CD4-positive, CD25-positive, alpha-beta regulatory T cell (primary cell): ENCODE data around the gene CTDNEP1. TPM values are rescaled to one million over a fixed set of nuclear protein-coding genes. Genes with fewer than 3 reads are reported as not detected.

ENCODE experiments used
- ATAC-seq, 2 donors: fragments of 150-1000 bp; cut with Tn5 transposase; one replicate each; pipeline ENCODE4 v1.10.0; 2021; ENCODE audit warnings: low read depth in 2 of 2, moderate number of reproducible peaks in 2 of 2, moderate library complexity in 1 of 2
- DNase-seq, 3 donors: peaks; one replicate each; pipeline versions ENCODE4 v3.0.0 to v3.0.0-alpha.2; 2012 to 2022; ENCODE audit warnings: mixed read lengths in 1 of 3
- H3K27ac ChIP-seq: one replicate; pipeline ENCODE4 v1.7.0; 2013; ENCODE audit warnings: mild to moderate bottlenecking, low read length; ENCODE audit not compliant: insufficient read depth, poor library complexity, severe bottlenecking
- H3K27me3 ChIP-seq: one replicate; pipeline ENCODE4 v1.7.0; 2013; ENCODE audit warnings: low read length; ENCODE audit not compliant: control insufficient read depth, insufficient read depth
- H3K36me3 ChIP-seq: one replicate; pipeline ENCODE4 v1.7.0; 2013; ENCODE audit warnings: mild to moderate bottlenecking, low read length, moderate library complexity; ENCODE audit not compliant: control insufficient read depth, insufficient read depth
- H3K4me1 ChIP-seq: 2 replicates; pipeline ENCODE4 v1.7.0; 2013; ENCODE audit warnings: mild to moderate bottlenecking, low read length; ENCODE audit not compliant: insufficient read depth, control insufficient read depth, poor library complexity, severe bottlenecking
- H3K4me3 ChIP-seq: one replicate; pipeline ENCODE4 v1.7.0; 2013; ENCODE audit warnings: low read depth, mild to moderate bottlenecking, low read length, moderate library complexity
- H3K9me3 ChIP-seq, 2 experiments: 1 replicate in 1 of 2; 2 replicates in 1 of 2; pipeline ENCODE4 v1.7.0; 2013; ENCODE audit warnings: low read length in 2 of 2, mild to moderate bottlenecking in 1 of 2, moderate library complexity in 1 of 2; ENCODE audit not compliant: control insufficient read depth in 2 of 2
- H3K27ac Mint-ChIP-seq, 3 donors: one replicate each; pipeline ENCODE4 v1.8.0; 2020 to 2022; ENCODE audit warnings: mild to moderate bottlenecking in 3 of 3, mixed read lengths in 3 of 3, moderate library complexity in 2 of 3
- H3K27me3 Mint-ChIP-seq: one replicate; pipeline ENCODE4 v1.8.0; 2022; ENCODE audit warnings: mild to moderate bottlenecking, mixed read lengths
- H3K36me3 Mint-ChIP-seq: one replicate; pipeline ENCODE4 v1.8.0; 2020; ENCODE audit warnings: mixed read lengths
- H3K4me1 Mint-ChIP-seq, 4 donors: one replicate each; pipeline ENCODE4 v1.8.0; 2020 to 2022; ENCODE audit warnings: mixed read lengths in 4 of 4, mild to moderate bottlenecking in 1 of 4
- H3K4me3 Mint-ChIP-seq, 4 donors: one replicate each; pipeline ENCODE4 v1.8.0; 2020 to 2022; ENCODE audit warnings: mild to moderate bottlenecking in 4 of 4, mixed read lengths in 4 of 4, moderate library complexity in 3 of 4
- H3K9me3 Mint-ChIP-seq, 7 donors: one replicate each; pipeline ENCODE4 v1.8.0; 2020 to 2022; ENCODE audit warnings: mixed read lengths in 7 of 7, mild to moderate bottlenecking in 3 of 7, moderate library complexity in 2 of 7
- polyA plus RNA-seq, 4 donors: library from polyadenylated mRNA; unstranded; fragments of 300-500 nt; fragmentation: Illumina TruSeq; gene quantifications; one replicate each; pipeline ENCODE4 v1.2.3, GENCODE V29; 2021
- total RNA-seq: library from RNA; stranded (reverse); gene quantifications from one replicate; pipeline ENCODE4 v1.2.3, GENCODE V29; 2022

CTDNEP1 gene
- total RNA-seq (114 TPM), polyA plus RNA-seq (10 to 100 TPM; 33.0 to 40.7 (median 38.8) TPM)

DNA sequence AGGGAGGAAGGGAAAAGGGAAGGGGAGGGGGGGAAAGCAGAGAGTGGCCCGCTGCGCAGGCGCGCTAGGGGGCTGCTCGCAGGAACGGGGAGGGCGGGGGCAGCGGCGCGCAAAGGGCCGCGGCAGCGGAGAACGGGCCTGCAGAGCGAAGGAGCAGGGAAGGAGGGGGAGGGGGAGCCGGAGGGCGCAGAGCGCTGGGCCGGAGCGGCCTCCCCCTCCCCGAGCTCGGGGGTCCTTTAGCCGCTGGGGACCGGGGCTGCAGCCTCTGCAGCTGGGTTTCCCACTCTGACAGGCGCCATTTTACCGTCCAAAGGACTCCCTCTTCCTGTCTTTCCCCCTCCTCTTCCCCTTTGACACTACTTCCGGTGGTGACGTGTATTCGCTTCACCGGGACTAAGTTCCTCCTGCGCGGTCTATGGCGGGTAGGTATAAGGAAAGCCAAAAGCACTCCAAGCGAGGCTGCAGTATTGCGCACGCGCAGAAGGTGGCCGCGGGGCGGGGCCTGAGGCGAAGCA is at the start of gene CTDNEP1:
TSS of gene CTDNEP1 (minus strand) at position 74 of the 515 bp plus-strand sequence. CDS start 438 bp downstream, outside the sequence.
- Histone ChIP-seq H3K4me3 (peak within 1 kb of the TSS; percentile 77), H3K27ac (peak within 1 kb of the TSS; percentile 100), H3K9me3 (no peaks in the 10 kb centered on the region), H3K36me3 (peaks cover 13% of the 10 kb centered on the region), H3K4me1 (peaks cover 41% of the 10 kb centered on the region), H3K27me3 (no peaks in the 10 kb centered on the region)
- peaks cover 11 to 50% (median 34%) of the 10 kb centered on the region in 4 donors for H3K4me1 Mint-ChIP-seq
- H3K27ac Mint-ChIP-seq: peak within 1 kb of the TSS; percentile 99 to 100 (median 99)
- peak; percentile 92 to 94 for ATAC-seq
- peak within 1 kb of the TSS; percentile 95 to 97 (median 96) for H3K4me3 Mint-ChIP-seq
- H3K9me3 Mint-ChIP-seq: no peaks in the 10 kb centered on the region
- peaks cover 9% of the 10 kb centered on the region for H3K36me3 Mint-ChIP-seq
- peak; percentile 98 to 99 (median 99) for DNase-seq
- no peaks in the 10 kb centered on the region for H3K27me3 Mint-ChIP-seq

DNA sequence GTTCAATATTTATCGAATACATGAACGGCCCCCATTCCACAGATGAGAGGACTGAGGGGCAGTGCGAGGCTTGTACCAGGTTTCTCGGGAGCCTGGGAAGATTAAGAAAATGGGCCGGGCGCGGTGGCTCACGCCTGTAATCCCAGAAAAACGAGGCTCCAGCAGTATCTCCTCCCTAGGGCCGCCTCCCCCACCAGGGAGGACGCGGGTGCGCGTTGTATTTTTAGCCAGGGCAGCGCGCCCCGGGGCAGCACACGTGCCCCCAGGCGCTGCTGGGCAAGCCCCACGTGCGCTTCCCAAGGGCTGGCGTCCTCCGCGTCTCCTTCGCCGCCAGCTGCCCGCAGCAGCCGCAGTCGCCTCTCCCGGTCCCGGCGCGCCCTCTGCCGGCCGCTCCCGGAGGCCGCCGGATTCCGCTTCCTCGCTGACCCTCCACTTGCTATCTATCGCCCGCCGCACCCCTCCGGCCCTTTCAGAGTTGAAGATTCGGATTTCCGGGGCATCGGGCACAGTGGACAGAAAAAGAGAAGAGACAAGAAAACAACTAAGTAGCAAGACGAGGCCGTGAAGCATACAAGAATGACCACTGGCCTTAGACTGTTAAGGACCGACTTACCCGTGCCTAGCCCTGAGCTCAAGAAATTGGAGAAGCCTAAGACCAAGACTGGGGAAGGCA is 44.8 kb upstream of the CTDNEP1 start:
- Mint-ChIP-seq H3K4me1 (peaks cover 4 to 27% (median 9%) of the 10 kb centered on the region in 4 donors), H3K27me3 (peaks cover 41% of the 10 kb centered on the region), H3K36me3 (peaks cover 3% of the 10 kb centered on the region), H3K27ac (peak overlapping the region in 1 of 3 donors; percentile 93), H3K4me3 (peak overlapping the region in 2 of 4 donors; percentile 28 to 48), H3K9me3 (peaks cover 0 to 2% (median 0%) of the 10 kb centered on the region in 7 donors)
- Histone ChIP-seq H3K4me1 (peaks cover 31% of the 10 kb centered on the region), H3K9me3 (no peaks in the 10 kb centered on the region), H3K36me3 (no peaks in the 10 kb centered on the region), H3K27ac (no peak overlapping the region), H3K4me3 (no peak overlapping the region), H3K27me3 (peaks cover 10% of the 10 kb centered on the region)
- ATAC-seq (peak; percentile 28 to 33), DNase-seq (peak; percentile 46 to 63 (median 53))

- Mint-ChIP-seq H3K9me3 (peaks cover 0 to 2% (median 0%) of the 10 kb centered on the region in 7 donors), H3K4me1 (peaks cover 4 to 27% (median 9%) of the 10 kb centered on the region in 4 donors), H3K27me3 (peaks cover 39% of the 10 kb centered on the region), H3K36me3 (peaks cover 3% of the 10 kb centered on the region), H3K4me3 (peak overlapping the region; percentile 62 to 86 (median 82)), H3K27ac (peak overlapping the region; percentile 45 to 79 (median 76))
- Histone ChIP-seq H3K9me3 (no peaks in the 10 kb centered on the region), H3K27me3 (peaks cover 10% of the 10 kb centered on the region), H3K27ac (no peak overlapping the region), H3K4me1 (peaks cover 31% of the 10 kb centered on the region), H3K36me3 (no peaks in the 10 kb centered on the region), H3K4me3 (peak overlapping the region; percentile 26)
- ATAC-seq: no peak
- DNase-seq: no peak
Observed at GRCh38 chr17:7295230-7296180, 44.0 kb upstream of the CTDNEP1 start.

DNA sequence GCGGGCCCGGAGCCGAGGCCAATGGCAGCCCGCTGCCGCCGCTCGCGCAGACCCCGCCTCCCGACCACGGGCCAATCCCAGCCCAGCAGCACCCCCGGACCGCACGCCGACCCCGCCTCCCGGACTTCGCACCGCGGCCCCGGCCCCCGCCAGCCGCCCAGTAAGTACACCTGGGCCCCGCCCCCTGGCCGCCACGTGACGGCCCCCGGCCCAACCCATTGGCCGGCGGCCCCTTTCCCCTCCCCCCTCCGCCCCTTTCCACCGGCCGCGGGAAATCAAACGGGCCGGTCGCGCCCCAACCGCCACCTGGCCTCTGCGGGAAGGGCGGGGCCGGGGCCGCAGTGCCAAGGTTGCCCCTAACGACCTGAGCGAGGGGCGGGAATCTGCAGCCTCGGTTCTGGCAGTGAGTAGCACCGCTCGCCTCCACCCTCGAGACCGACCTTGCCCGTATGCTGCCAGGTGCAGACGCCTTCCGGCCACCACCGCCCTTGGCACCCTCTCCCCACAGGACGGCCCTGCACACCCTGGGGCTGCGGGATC is 43.1 kb upstream of the CTDNEP1 start, which contains the start of gene YBX2:
TSS of gene YBX2 (minus strand) at position 26 of the 540 bp plus-strand sequence. CDS start 139 bp downstream, outside the sequence.
- peaks cover 0 to 1% (median 0%) of the 10 kb centered on the region in 7 donors for H3K9me3 Mint-ChIP-seq
- no peaks in the 10 kb centered on the region for H3K9me3 ChIP-seq
- peak; percentile 69 to 74 for ATAC-seq
- peak within 1 kb of the TSS; percentile 72 to 86 (median 82) for H3K4me3 Mint-ChIP-seq
- peak within 1 kb of the TSS; percentile 26 for H3K4me3 ChIP-seq
- peaks cover 4 to 27% (median 9%) of the 10 kb centered on the region in 4 donors for H3K4me1 Mint-ChIP-seq
- peaks cover 10% of the 10 kb centered on the region for H3K27me3 ChIP-seq
- peak; percentile 49 to 75 (median 69) for DNase-seq
- H3K27me3 Mint-ChIP-seq: peaks cover 37% of the 10 kb centered on the region
- H3K36me3 Mint-ChIP-seq: peaks cover 3% of the 10 kb centered on the region
- peak within 1 kb of the TSS; percentile 76 to 79 (median 76) for H3K27ac Mint-ChIP-seq
- peaks cover 31% of the 10 kb centered on the region for H3K4me1 ChIP-seq
- no peak within 1 kb of the TSS for H3K27ac ChIP-seq
- H3K36me3 ChIP-seq: no peaks in the 10 kb centered on the region

DNA sequence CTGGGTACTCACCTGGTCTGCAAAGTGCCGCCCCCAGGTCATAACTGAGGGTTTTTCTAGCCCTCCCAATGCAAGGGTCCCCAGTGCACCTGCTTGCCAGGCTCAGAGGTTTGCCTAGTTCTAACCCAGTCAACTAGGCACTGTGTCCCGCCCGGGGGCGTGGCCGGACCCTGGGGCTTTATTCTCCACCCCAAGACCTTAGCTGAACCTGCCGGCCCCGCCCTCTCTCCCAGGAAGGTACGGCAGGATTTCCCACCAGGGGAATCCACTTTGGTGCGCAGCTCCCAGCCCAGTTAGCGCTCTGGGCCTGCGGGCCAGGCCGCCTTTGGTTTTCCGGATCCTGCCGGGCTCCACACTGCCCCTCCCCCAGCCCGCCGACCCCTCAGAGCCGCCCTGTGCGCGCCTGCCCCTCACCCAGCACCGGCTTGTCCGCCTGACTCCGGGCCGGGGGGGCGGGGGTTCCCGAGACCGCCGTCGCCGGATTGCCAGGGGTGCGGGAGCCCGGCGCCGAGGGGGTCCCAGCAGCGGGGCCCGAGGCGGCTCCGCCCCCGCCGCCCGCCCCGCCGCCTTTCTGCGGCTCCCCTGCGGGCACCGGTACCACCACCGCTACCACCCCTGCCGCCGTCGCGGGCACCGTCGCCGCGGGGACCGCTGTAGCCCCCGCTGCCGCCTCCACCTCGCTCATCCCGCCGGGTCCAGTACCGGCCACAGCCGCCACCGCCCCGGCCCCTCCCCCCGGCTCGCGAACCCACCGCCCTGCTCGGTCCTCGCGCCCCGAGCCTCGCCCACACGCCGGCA is 42.5 kb upstream of the CTDNEP1 start:
- Mint-ChIP-seq H3K27ac (no peak overlapping the region), H3K36me3 (peaks cover 3% of the 10 kb centered on the region), H3K27me3 (peaks cover 37% of the 10 kb centered on the region), H3K9me3 (no peaks in the 10 kb centered on the region), H3K4me3 (peak overlapping the region; percentile 58 to 73 (median 71)), H3K4me1 (peaks cover 4 to 27% (median 9%) of the 10 kb centered on the region in 4 donors)
- H3K27ac ChIP-seq: no peak overlapping the region
- no peak for ATAC-seq
- DNase-seq: no peak
- H3K27me3 ChIP-seq: peaks cover 10% of the 10 kb centered on the region
- no peaks in the 10 kb centered on the region for H3K9me3 ChIP-seq
- H3K36me3 ChIP-seq: no peaks in the 10 kb centered on the region
- H3K4me1 ChIP-seq: peaks cover 31% of the 10 kb centered on the region
- no peak overlapping the region for H3K4me3 ChIP-seq

DNA sequence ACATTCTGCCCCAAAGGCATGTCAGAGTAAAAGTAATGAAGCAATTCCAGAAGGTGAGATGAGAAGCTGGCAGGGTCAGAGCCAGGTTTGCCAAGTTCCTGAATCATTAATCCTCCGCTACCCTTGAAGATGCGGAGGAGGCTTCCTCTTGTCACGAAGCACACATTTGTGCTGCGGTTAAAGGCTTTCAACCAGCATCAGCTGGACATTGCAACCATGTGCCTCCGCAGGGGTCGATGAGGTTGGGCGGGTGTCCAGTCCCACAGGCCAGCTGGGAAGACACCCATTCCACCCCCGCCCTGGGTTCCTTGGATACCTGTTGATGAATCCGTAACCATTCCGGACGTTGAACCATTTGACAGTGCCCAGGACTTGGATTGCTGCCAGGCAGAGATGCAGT is 41.6 kb upstream of the CTDNEP1 start:
- Mint-ChIP-seq H3K9me3 (no peaks in the 10 kb centered on the region), H3K4me3 (peak overlapping the region; percentile 70 to 75 (median 72)), H3K4me1 (peaks cover 4 to 27% (median 9%) of the 10 kb centered on the region in 4 donors), H3K36me3 (peaks cover 3% of the 10 kb centered on the region), H3K27ac (peak overlapping the region in 1 of 3 donors; percentile 76), H3K27me3 (peaks cover 46% of the 10 kb centered on the region)
- Histone ChIP-seq H3K27ac (no peak overlapping the region), H3K27me3 (peaks cover 10% of the 10 kb centered on the region), H3K9me3 (no peaks in the 10 kb centered on the region), H3K36me3 (no peaks in the 10 kb centered on the region), H3K4me3 (no peak overlapping the region), H3K4me1 (peaks cover 31% of the 10 kb centered on the region)
- ATAC-seq (no peak), DNase-seq (no peak)
